HL-60 (cell line): ENCODE measurements around the gene PROK2.

Source experiments
- POLR2AphosphoS5 ChIP-seq: IDR thresholded peaks from 2 replicates; pipeline ENCODE4 v1.6.1; 2012; ENCODE audit warnings: low read depth
- TF ChIP-seq, protein P1 (sequence below): IDR thresholded peaks from one replicate; pipeline ENCODE4 v1.5.1; 2011; ENCODE audit warnings: low read length, control low read depth, inconsistent platforms; ENCODE audit not compliant: insufficient read depth

DNA sequence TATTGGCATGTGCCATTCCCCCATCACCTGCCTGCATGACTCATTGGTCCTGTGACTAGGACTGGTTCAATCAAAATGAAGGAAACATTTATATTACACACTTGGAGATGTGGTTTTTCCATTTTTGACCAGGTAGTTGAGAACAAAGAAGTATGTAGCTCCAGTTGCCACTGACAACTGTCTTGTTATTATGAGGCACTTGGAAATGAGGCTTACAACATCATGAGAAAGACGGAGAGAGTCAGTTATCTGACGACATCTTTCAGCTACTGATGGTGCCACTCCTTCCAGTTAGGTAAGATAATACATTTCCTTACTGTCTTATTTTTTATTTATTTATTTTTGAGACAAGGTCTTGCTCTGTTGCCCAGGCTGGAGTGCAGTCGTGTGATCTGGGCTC, 21.8 kb upstream of the PROK2 start:
- TF ChIP-seq POLR2AphosphoS5: no peak
- TF ChIP-seq, protein P1, sequence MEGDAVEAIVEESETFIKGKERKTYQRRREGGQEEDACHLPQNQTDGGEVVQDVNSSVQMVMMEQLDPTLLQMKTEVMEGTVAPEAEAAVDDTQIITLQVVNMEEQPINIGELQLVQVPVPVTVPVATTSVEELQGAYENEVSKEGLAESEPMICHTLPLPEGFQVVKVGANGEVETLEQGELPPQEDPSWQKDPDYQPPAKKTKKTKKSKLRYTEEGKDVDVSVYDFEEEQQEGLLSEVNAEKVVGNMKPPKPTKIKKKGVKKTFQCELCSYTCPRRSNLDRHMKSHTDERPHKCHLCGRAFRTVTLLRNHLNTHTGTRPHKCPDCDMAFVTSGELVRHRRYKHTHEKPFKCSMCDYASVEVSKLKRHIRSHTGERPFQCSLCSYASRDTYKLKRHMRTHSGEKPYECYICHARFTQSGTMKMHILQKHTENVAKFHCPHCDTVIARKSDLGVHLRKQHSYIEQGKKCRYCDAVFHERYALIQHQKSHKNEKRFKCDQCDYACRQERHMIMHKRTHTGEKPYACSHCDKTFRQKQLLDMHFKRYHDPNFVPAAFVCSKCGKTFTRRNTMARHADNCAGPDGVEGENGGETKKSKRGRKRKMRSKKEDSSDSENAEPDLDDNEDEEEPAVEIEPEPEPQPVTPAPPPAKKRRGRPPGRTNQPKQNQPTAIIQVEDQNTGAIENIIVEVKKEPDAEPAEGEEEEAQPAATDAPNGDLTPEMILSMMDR: no peak
